CD14-positive monocyte (primary cell): ENCODE results near the gene GLA. TPM values are rescaled to one million over a fixed set of nuclear protein-coding genes. Genes with fewer than 3 reads are reported as not detected.

ENCODE experiments used
- DNase-seq, 3 donors: peaks; one replicate each; pipeline ENCODE4 v3.0.0-alpha.2; 2011 to 2022
- H2AFZ ChIP-seq: 2 replicates; pipeline ENCODE4 v1.6.0; 2012; ENCODE audit warnings: mild to moderate bottlenecking, low read depth, low read length, inconsistent platforms; ENCODE audit not compliant: insufficient read depth, poor library complexity, severe bottlenecking
- H3K27ac ChIP-seq, 2 donors: 1 replicate in 1 of 2; 2 replicates in 1 of 2; pipeline ENCODE4 v1.5.1; 2012 to 2013; ENCODE audit warnings: low read length in 2 of 2, control low read depth in 1 of 2, inconsistent platforms in 1 of 2, low read depth in 1 of 2, mild to moderate bottlenecking in 1 of 2
- H3K27me3 ChIP-seq, 2 donors: one replicate each; pipeline versions ENCODE4 v1.6.0 to v1.6.1; 2011 to 2013; ENCODE audit warnings: low read length in 2 of 2; ENCODE audit not compliant: control insufficient read depth in 2 of 2, insufficient read depth in 2 of 2
- H3K36me3 ChIP-seq, 2 donors: replicated peaks in 1 of 2; 1 replicate in 1 of 2; 2 replicates in 1 of 2; pipeline versions ENCODE4 v1.5.1 to v1.6.1; 2012 to 2013; ENCODE audit warnings: low read length in 2 of 2, control low read depth in 1 of 2, inconsistent platforms in 1 of 2, mild to moderate bottlenecking in 1 of 2; ENCODE audit not compliant: insufficient read depth in 2 of 2, control insufficient read depth in 1 of 2
- H3K4me1 ChIP-seq, 2 donors: 1 replicate in 1 of 2; 2 replicates in 1 of 2; pipeline versions ENCODE4 v1.5.1 to v1.6.1; 2012 to 2013; ENCODE audit warnings: low read length in 2 of 2, control low read depth in 1 of 2, inconsistent platforms in 1 of 2, mild to moderate bottlenecking in 1 of 2, moderate library complexity in 1 of 2; ENCODE audit not compliant: insufficient read depth in 2 of 2, control insufficient read depth in 1 of 2
- H3K4me2 ChIP-seq: replicated peaks from 2 replicates; pipeline ENCODE3; 2012; ENCODE audit warnings: low read length, moderate library complexity, mild to moderate bottlenecking; ENCODE audit not compliant: poor library complexity, severe bottlenecking; ENCODE audit errors: extremely low read depth
- H3K4me3 ChIP-seq, 3 experiments: fragments of 200-600 bp in 1 of 3; sonication (generic) in 1 of 3; replicated peaks in 1 of 3; 1 replicate in 2 of 3; 2 replicates in 1 of 3; pipeline ENCODE4 v1.5.1; 2011 to 2013; ENCODE audit warnings: low read length in 3 of 3, mild to moderate bottlenecking in 3 of 3, control low read depth in 2 of 3, low read depth in 2 of 3, inconsistent platforms in 1 of 3, moderate library complexity in 1 of 3
- H3K79me2 ChIP-seq: 2 replicates; pipeline ENCODE4 v1.6.0; 2012; ENCODE audit warnings: mild to moderate bottlenecking, control low read depth, inconsistent platforms, low read length, moderate library complexity; ENCODE audit not compliant: insufficient read depth
- H3K9ac ChIP-seq: 2 replicates; pipeline ENCODE4 v1.6.0; 2017; ENCODE audit warnings: low read length, mild to moderate bottlenecking; ENCODE audit not compliant: insufficient read depth, poor library complexity, severe bottlenecking
- H3K9me3 ChIP-seq, 2 donors: replicated peaks in 1 of 2; 1 replicate in 1 of 2; 2 replicates in 1 of 2; pipeline versions ENCODE4 v1.5.1 to v1.6.1; 2012 to 2013; ENCODE audit warnings: low read length in 2 of 2, control low read depth in 1 of 2; ENCODE audit not compliant: control insufficient read depth in 1 of 2, insufficient read depth in 1 of 2
- H4K20me1 ChIP-seq: 2 replicates; pipeline ENCODE4 v1.6.0; 2012; ENCODE audit warnings: mild to moderate bottlenecking, low read length, control low read depth, moderate library complexity; ENCODE audit not compliant: insufficient read depth
- H3K27ac Mint-ChIP-seq, 7 donors: one replicate each; pipeline ENCODE4 v1.8.0; 2020; ENCODE audit warnings: mild to moderate bottlenecking in 7 of 7, mixed read lengths in 7 of 7, moderate library complexity in 6 of 7, inconsistent platforms in 2 of 7
- H3K27me3 Mint-ChIP-seq, 3 donors: one replicate each; pipeline ENCODE4 v1.8.0; 2021 to 2022; ENCODE audit warnings: low read depth in 3 of 3, mild to moderate bottlenecking in 3 of 3, mixed read lengths in 3 of 3, moderate library complexity in 3 of 3, inconsistent platforms in 1 of 3
- H3K36me3 Mint-ChIP-seq, 2 donors: one replicate each; pipeline ENCODE4 v1.8.0; 2020; ENCODE audit warnings: mixed read lengths in 2 of 2, inconsistent platforms in 1 of 2, mild to moderate bottlenecking in 1 of 2
- H3K4me1 Mint-ChIP-seq: one replicate; pipeline ENCODE4 v1.8.0; 2020; ENCODE audit warnings: mild to moderate bottlenecking, mixed read lengths
- H3K4me3 Mint-ChIP-seq, 2 donors: one replicate each; pipeline ENCODE4 v1.8.0; 2020; ENCODE audit warnings: mild to moderate bottlenecking in 2 of 2, mixed read lengths in 2 of 2, moderate library complexity in 1 of 2
- H3K9me3 Mint-ChIP-seq, 7 donors: one replicate each; pipeline ENCODE4 v1.8.0; 2020 to 2022; ENCODE audit warnings: mixed read lengths in 7 of 7, mild to moderate bottlenecking in 6 of 7, moderate library complexity in 6 of 7, inconsistent platforms in 2 of 7
- CTCF ChIP-seq: fragments of 200-600 bp; IDR thresholded peaks from one replicate; pipeline ENCODE4 v1.8.0; 2022; ENCODE audit warnings: antibody characterized with exemption, mild to moderate bottlenecking
- WGBS: methylation state at CpG from one replicate; pipeline ENCODE4 v1.1.5; 2013; ENCODE audit warnings: missing lambda C conversion rate; ENCODE audit not compliant: insufficient coverage; 5-methylcytosine and 5-hydroxymethylcytosine counted together
- intact Hi-C, 2 donors: fragments of 100-400 bp; cut with micrococcal nuclease; formaldehyde crosslinking; loops; one replicate each; pipeline versions ENCODE4 v1.15.0 to v1.15.1; 2023
- polyA plus RNA-seq, 3 donors: library from polyadenylated mRNA; depleted of rRNA in 1 of 3; unstranded in 2 of 3; stranded (reverse) in 1 of 3; fragments of 300-500 nt in 2 of 3; fragments of >200 nt in 1 of 3; fragmentation: Illumina TruSeq in 2 of 3; gene quantifications; 1 replicate in 2 of 3; 2 replicates in 1 of 3; pipeline ENCODE4 v1.2.3, GENCODE V29; 2012 to 2021

The GLA gene
- polyA plus RNA-seq, 3 donors: 64.0 to 101 (median 80.0) TPM

- H3K9me3 Mint-ChIP-seq: peaks cover 0 to 7% (median 0%) of the 10 kb centered on the region in 7 donors
- H3K9me3 ChIP-seq: no peaks in the 10 kb centered on the region
- peaks cover 0 to 11% (median 0%) of the 10 kb centered on the region in 3 donors for H3K27me3 Mint-ChIP-seq
- H3K27me3 ChIP-seq: no peaks in the 10 kb centered on the region
- 38% methylated on average over 2 of the region's 4 CpGs for WGBS
- H3K4me1 Mint-ChIP-seq: peaks cover 10% of the 10 kb centered on the region
- peaks cover 30 to 51% of the 10 kb centered on the region in 2 donors for H3K36me3 ChIP-seq
- DNase-seq: no peak
- H3K79me2 ChIP-seq: peaks cover 22% of the 10 kb centered on the region
- TF ChIP-seq CTCF: no peak
- no peak overlapping the region for H3K9ac ChIP-seq
- peak overlapping the region in 1 of 2 donors; percentile 74 for H3K27ac ChIP-seq
- peak overlapping the region in 2 of 3 experiments; percentile 78 to 87 for H3K4me3 ChIP-seq
- H4K20me1 ChIP-seq: no peaks in the 10 kb centered on the region
- H3K4me3 Mint-ChIP-seq: peak overlapping the region in 1 of 2 donors; percentile 89
- H3K4me1 ChIP-seq: peaks cover 12 to 13% of the 10 kb centered on the region in 2 donors
- peaks cover 31 to 39% of the 10 kb centered on the region in 2 donors for H3K36me3 Mint-ChIP-seq
- intact Hi-C loops: no loop called here
- peak overlapping the region; percentile 73 for H3K4me2 ChIP-seq
- H2AFZ ChIP-seq: peak overlapping the region; percentile 73
- H3K27ac Mint-ChIP-seq: peak overlapping the region in 5 of 7 donors; percentile 57 to 95 (median 93)
These were observed 58.5 kb downstream of the GLA start for GRCh38 chrX:101349193-101349562.

- Mint-ChIP-seq H3K36me3 (peaks cover 29 to 40% of the 10 kb centered on the region in 2 donors), H3K4me1 (peaks cover 10% of the 10 kb centered on the region)
These were observed 59.1 kb downstream of the GLA start, which contains the start of gene TIMM8A for GRCh38 chrX:101348452-101349192. Gene TIMM8A, minus strand, starts transcription at chrX:101348742. Its CDS starts 78 bp downstream, at chrX:101348664.

More at GRCh38 chrX:101348452-101349192, 59.1 kb downstream of the GLA start, which contains the start of gene TIMM8A:
- no peak for TF ChIP-seq CTCF
- Histone ChIP-seq H3K4me3 (peak within 1 kb of the TSS; percentile 56 to 87 (median 78)), H3K4me2 (peak within 1 kb of the TSS; percentile 73), H2AFZ (peak within 1 kb of the TSS; percentile 73), H3K9ac (peak within 1 kb of the TSS; percentile 71), H4K20me1 (no peaks in the 10 kb centered on the region), H3K9me3 (no peaks in the 10 kb centered on the region), H3K79me2 (peaks cover 22% of the 10 kb centered on the region), H3K36me3 (peaks cover 26 to 45% of the 10 kb centered on the region in 2 donors), H3K4me1 (peaks cover 12 to 13% of the 10 kb centered on the region in 2 donors), H3K27me3 (no peaks in the 10 kb centered on the region), H3K27ac (peak within 1 kb of the TSS; percentile 74 to 77)
- peak; percentile 59 to 60 (median 60) for DNase-seq
- Mint-ChIP-seq H3K4me3 (peak within 1 kb of the TSS; percentile 89 to 92), H3K27me3 (peaks cover 0 to 11% (median 0%) of the 10 kb centered on the region in 3 donors), H3K27ac (peak within 1 kb of the TSS; percentile 82 to 97 (median 93)), H3K9me3 (peaks cover 0 to 8% (median 0%) of the 10 kb centered on the region in 7 donors)
- intact Hi-C loops: no loop called here
- WGBS: under 1% methylated on average over 27 of the region's 55 CpGs
